SK-N-SH (cell line): Measurements from ENCODE around the gene DDX53. TPM values are rescaled to one million over a fixed set of nuclear protein-coding genes. Genes with fewer than 3 reads are reported as not detected.

ENCODE experiments used
- CTCF ChIA-PET: fragments of 300-600, 350-600 bp; formaldehyde crosslinking; extraction: SDS; loops from one replicate; lab custom pipeline; 2021; lab: Yijun Ruan, JAX
- POLR2A ChIA-PET: fragments of 350-600 bp; sonication (Branson Sonifier 250); formaldehyde crosslinking; extraction: SDS; loops from one replicate; lab custom pipeline; 2020; ENCODE audit warnings: antibody characterized with exemption, inconsistent platforms; lab: Yijun Ruan, JAX
- DNase-seq: peaks from one replicate; pipeline ENCODE4 v3.0.0; 2012
- H2AFZ ChIP-seq: fragments of 200-600 bp; sonication (generic); 2 replicates; pipeline ENCODE4 v1.8.1; 2016; ENCODE audit warnings: antibody characterized with exemption, mild to moderate bottlenecking, low read depth
- H3F3A ChIP-seq: fragments of 200-600 bp; sonication (generic); replicated peaks from 2 replicates; pipeline ENCODE3; 2016; ENCODE audit warnings: antibody characterized with exemption, mild to moderate bottlenecking; ENCODE audit not compliant: insufficient read depth
- H3K27ac ChIP-seq, 2 experiments: fragments of 200-500 bp in 1 of 2; fragments of 200-600 bp in 1 of 2; sonication (Bioruptor generic) in 1 of 2; sonication (generic), shearing (Covaris generic) in 1 of 2; 2 replicates each; pipeline versions ENCODE4 v1.5.1 to v1.6.1; 2014 to 2016; ENCODE audit warnings: low read depth in 2 of 2, inconsistent platforms in 1 of 2, low read length in 1 of 2, mild to moderate bottlenecking in 1 of 2, mixed read lengths in 1 of 2
- H3K27me3 ChIP-seq: fragments of 200-600 bp; sonication (generic), shearing (Covaris generic); 2 replicates; pipeline ENCODE4 v1.6.1; 2016; ENCODE audit warnings: mixed run types; ENCODE audit not compliant: insufficient read depth
- H3K36me3 ChIP-seq, 2 experiments: fragments of 200-500 bp in 1 of 2; fragments of 200-600 bp in 1 of 2; sonication (Bioruptor generic) in 1 of 2; sonication (generic) in 1 of 2; replicated peaks in 1 of 2; 2 replicates each; pipeline versions ENCODE3 to v1.5.1; 2014 to 2016; ENCODE audit warnings: low read length in 1 of 2, mild to moderate bottlenecking in 1 of 2; ENCODE audit not compliant: insufficient read depth in 2 of 2, control insufficient read depth in 1 of 2
- H3K4me1 ChIP-seq, 2 experiments: fragments of 200-500 bp in 1 of 2; fragments of 200-600 bp in 1 of 2; sonication (Bioruptor generic) in 1 of 2; sonication (generic), shearing (Covaris generic) in 1 of 2; 2 replicates each; pipeline versions ENCODE4 v1.5.1 to v1.6.1; 2014 to 2016; ENCODE audit warnings: low read depth in 1 of 2, low read length in 1 of 2, mixed run types in 1 of 2; ENCODE audit not compliant: insufficient read depth in 2 of 2, control insufficient read depth in 1 of 2
- H3K4me2 ChIP-seq: fragments of 200-600 bp; sonication (generic), shearing (Covaris generic); 2 replicates; pipeline ENCODE4 v1.6.1; 2017; ENCODE audit warnings: mixed run types
- H3K4me3 ChIP-seq, 2 experiments: fragments of 200-500 bp in 1 of 2; fragments of 200-600 bp in 1 of 2; sonication (Bioruptor generic) in 1 of 2; sonication (generic), shearing (Covaris generic) in 1 of 2; 2 replicates each; pipeline versions ENCODE4 v1.5.1 to v1.8.1; 2014 to 2016; ENCODE audit warnings: low read depth in 2 of 2, inconsistent platforms in 1 of 2, low read length in 1 of 2, mild to moderate bottlenecking in 1 of 2, mixed read lengths in 1 of 2, moderate library complexity in 1 of 2
- H3K79me2 ChIP-seq: fragments of 200-600 bp; sonication (generic); 2 replicates; pipeline ENCODE4 v1.8.1; 2017; ENCODE audit warnings: mild to moderate bottlenecking; ENCODE audit not compliant: insufficient read depth
- H3K9ac ChIP-seq: fragments of 200-600 bp; sonication (generic); 2 replicates; pipeline ENCODE4 v1.6.1; 2017; ENCODE audit warnings: mixed run types
- H3K9me2 ChIP-seq: fragments of 200-600 bp; sonication (generic); 2 replicates; pipeline ENCODE4 v1.6.1; 2017; ENCODE audit warnings: mixed run types
- H3K9me3 ChIP-seq: fragments of 200-600 bp; sonication (generic); 2 replicates; pipeline ENCODE4 v1.6.1; 2017; ENCODE audit warnings: mixed run types, mild to moderate bottlenecking, moderate library complexity
- H4K20me1 ChIP-seq: fragments of 200-600 bp; sonication (generic); 2 replicates; pipeline ENCODE4 v1.6.1; 2017; ENCODE audit warnings: mild to moderate bottlenecking, mixed run types; ENCODE audit not compliant: insufficient read depth
- CHD2 ChIP-seq: fragments of 150-350 bp; IDR thresholded peaks from 2 replicates; pipeline ENCODE4 v1.6.1; 2018; ENCODE audit warnings: low read length; ENCODE audit not compliant: partially characterized antibody
- ELF1 ChIP-seq: IDR thresholded peaks from 2 replicates; pipeline ENCODE4 v1.4.0; 2012
- EZH2phosphoT487 ChIP-seq: fragments of 200-600 bp; sonication (generic); IDR thresholded peaks from 2 replicates; pipeline ENCODE4 v1.6.1; 2017; ENCODE audit warnings: low read depth, mixed run types, mild to moderate bottlenecking, antibody characterized with exemption, moderate library complexity, borderline replicate concordance
- FOXM1 ChIP-seq: IDR thresholded peaks from 2 replicates; pipeline ENCODE4 v1.4.0; 2012; ENCODE audit warnings: low read depth, mild to moderate bottlenecking
- GABPA ChIP-seq: IDR thresholded peaks from 2 replicates; pipeline ENCODE4 v1.4.0; 2012; ENCODE audit warnings: low read depth, mild to moderate bottlenecking
- IRF3 ChIP-seq: fragments of 150-350 bp; IDR thresholded peaks from 2 replicates; pipeline ENCODE4 v1.6.1; 2016; ENCODE audit warnings: mild to moderate bottlenecking, low read depth, low read length
- MAX ChIP-seq: IDR thresholded peaks from 2 replicates; pipeline ENCODE4 v1.4.0; 2012; ENCODE audit warnings: low read depth
- MEF2A ChIP-seq: IDR thresholded peaks from 2 replicates; pipeline ENCODE4 v1.4.0; 2012; ENCODE audit warnings: low read depth, borderline replicate concordance
- MXI1 ChIP-seq: IDR thresholded peaks from 2 replicates; pipeline ENCODE4 v1.6.1; 2012; ENCODE audit warnings: mild to moderate bottlenecking, low read depth, low read length, improper control_type of control experiment
- NFIC ChIP-seq: IDR thresholded peaks from 2 replicates; pipeline ENCODE4 v1.4.0; 2012; ENCODE audit warnings: borderline replicate concordance
- POLR2AphosphoS5 ChIP-seq: IDR thresholded peaks from 2 replicates; pipeline ENCODE4 v1.6.1; 2012; ENCODE audit warnings: low read depth, low read length
- RFX5 ChIP-seq: IDR thresholded peaks from 2 replicates; pipeline ENCODE4 v1.6.1; 2012; ENCODE audit warnings: mild to moderate bottlenecking, improper control_type of control experiment, low read length
- RXRA ChIP-seq: IDR thresholded peaks from 2 replicates; pipeline ENCODE4 v1.4.0; 2012; ENCODE audit warnings: low read depth, mild to moderate bottlenecking, borderline replicate concordance
- TAF1 ChIP-seq: IDR thresholded peaks from 2 replicates; pipeline ENCODE4 v1.6.1; 2012; ENCODE audit warnings: low read depth, mild to moderate bottlenecking, low read length, moderate library complexity, borderline replicate concordance
- TCF12 ChIP-seq: IDR thresholded peaks from 2 replicates; pipeline ENCODE4 v1.4.0; 2012
- TEAD4 ChIP-seq: IDR thresholded peaks from 2 replicates; pipeline ENCODE4 v1.4.0; 2012; ENCODE audit warnings: mild to moderate bottlenecking, borderline replicate concordance; ENCODE audit not compliant: insufficient read depth
- USF1 ChIP-seq: IDR thresholded peaks from 2 replicates; pipeline ENCODE4 v1.4.0; 2012; ENCODE audit warnings: low read depth, borderline replicate concordance
- YY1 ChIP-seq: IDR thresholded peaks from 2 replicates; pipeline ENCODE4 v1.4.0; 2012; ENCODE audit warnings: low read depth, mild to moderate bottlenecking
- ZBTB33 ChIP-seq: IDR thresholded peaks from 2 replicates; pipeline ENCODE4 v1.4.0; 2012; ENCODE audit warnings: low read depth, borderline replicate concordance
- WGBS: methylation state at CpG from one replicate; pipeline ENCODE4 v1.1.6; 2017; ENCODE audit warnings: low lambda C conversion rate; 5-methylcytosine and 5-hydroxymethylcytosine counted together
- polyA plus RNA-seq, 3 experiments: library from polyadenylated mRNA; depleted of rRNA; stranded (reverse); fragments of >200 nt; gene quantifications; 2 replicates each; pipeline ENCODE4 v1.2.3, GENCODE V29; 2012

Gene DDX53
- polyA plus RNA-seq, 1 of the 3 experiments (the other 2 are of a cell fraction): 0.18 TPM

- no peak for TF ChIP-seq POLR2AphosphoS5
- TF ChIP-seq GABPA: no peak
- no peak for TF ChIP-seq RFX5
- TF ChIP-seq MXI1: no peak
- no peak for TF ChIP-seq ZBTB33
- no peak for TF ChIP-seq ELF1
- TF ChIP-seq FOXM1: no peak
- no peak for TF ChIP-seq TAF1
- TF ChIP-seq RXRA: no peak
- no peak for TF ChIP-seq YY1
These were observed 49.2 kb downstream of the DDX53 start (continued) for GRCh38 chrX:23048806-23049573.

- no peaks in the 10 kb centered on the region for H3K9me2 ChIP-seq
- no peak for DNase-seq
- no peak overlapping the region for H3K4me3 ChIP-seq
- H3K4me1 ChIP-seq: no peaks in the 10 kb centered on the region
- 21% methylated on average over 3 of the region's 3 CpGs for WGBS
- H3K4me2 ChIP-seq: no peak overlapping the region
- no peak overlapping the region for H3K27ac ChIP-seq
- no peaks in the 10 kb centered on the region for H3K79me2 ChIP-seq
- H3K27me3 ChIP-seq: no peaks in the 10 kb centered on the region
- H3K9me3 ChIP-seq: no peaks in the 10 kb centered on the region
- POLR2A ChIA-PET: no interaction called here
- H3K9ac ChIP-seq: no peak overlapping the region
- CTCF ChIA-PET: no interaction called here
- TF ChIP-seq TEAD4 (no peak), EZH2phosphoT487 (no peak), NFIC (no peak), ZBTB33 (no peak), USF1 (no peak), IRF3 (no peak), CHD2 (no peak), TCF12 (no peak), MXI1 (no peak), MAX (no peak), MEF2A (no peak)
- TF ChIP-seq, all 33 proteins: peak for 0
- H3K36me3 ChIP-seq: no peaks in the 10 kb centered on the region
- H4K20me1 ChIP-seq: no peaks in the 10 kb centered on the region
- H3F3A ChIP-seq: no peaks in the 10 kb centered on the region
- H2AFZ ChIP-seq: no peak overlapping the region
These were observed 52.6 kb downstream of the DDX53 start for GRCh38 chrX:23052324-23052723.
